Astrocyte (in vitro differentiated cells and primary cell): ENCODE data around the gene CNOT10. TPM values are rescaled to one million over a fixed set of nuclear protein-coding genes. Genes with fewer than 3 reads are reported as not detected.

Experiments
- DNase-seq: peaks from one replicate; pipeline ENCODE4 v3.0.0-alpha.2; 2010; ENCODE audit warnings: low read depth
- FAIRE-seq: peaks from 2 replicates; lab custom pipeline; 2011; peaks lifted over from hg19 to GRCh38; lab: Jason Lieb, UNC
- H2AFZ ChIP-seq: 2 replicates; pipeline ENCODE4 v1.6.0; 2012; ENCODE audit warnings: low read depth, low read length, inconsistent platforms
- H3K27ac ChIP-seq: 2 replicates; pipeline ENCODE4 v1.5.1; 2011; ENCODE audit warnings: low read depth, low read length, inconsistent platforms
- H3K27me3 ChIP-seq: 2 replicates; pipeline ENCODE4 v1.6.0; 2011; ENCODE audit warnings: low read length, inconsistent platforms; ENCODE audit not compliant: insufficient read depth
- H3K36me3 ChIP-seq: 2 replicates; pipeline ENCODE4 v1.5.1; 2011; ENCODE audit warnings: low read length, inconsistent platforms; ENCODE audit not compliant: insufficient read depth
- H3K4me1 ChIP-seq: 2 replicates; pipeline ENCODE4 v1.5.1; 2011; ENCODE audit warnings: low read length, inconsistent platforms; ENCODE audit not compliant: insufficient read depth
- H3K4me2 ChIP-seq: 2 replicates; pipeline ENCODE4 v1.6.0; 2012; ENCODE audit warnings: low read length, inconsistent platforms
- H3K4me3 ChIP-seq: 2 replicates; pipeline ENCODE4 v1.5.1; 2011; ENCODE audit warnings: low read depth, mild to moderate bottlenecking, low read length, inconsistent platforms; ENCODE audit not compliant: insufficient read depth
- H3K79me2 ChIP-seq: 2 replicates; pipeline ENCODE4 v1.6.0; 2012; ENCODE audit warnings: mild to moderate bottlenecking, low read length, inconsistent platforms; ENCODE audit not compliant: insufficient read depth
- H3K9ac ChIP-seq: 2 replicates; pipeline ENCODE4 v1.6.0; 2012; ENCODE audit warnings: mild to moderate bottlenecking, low read length, inconsistent platforms
- H3K9me3 ChIP-seq: 2 replicates; pipeline ENCODE4 v1.5.1; 2012; ENCODE audit warnings: low read depth, mild to moderate bottlenecking, low read length, inconsistent platforms; ENCODE audit not compliant: insufficient read depth
- H4K20me1 ChIP-seq: 2 replicates; pipeline ENCODE4 v1.6.0; 2012; ENCODE audit warnings: low read length, inconsistent platforms; ENCODE audit not compliant: insufficient read depth
- H3K27ac Mint-ChIP-seq: one replicate; pipeline ENCODE4 v1.8.0; 2021; ENCODE audit warnings: mild to moderate bottlenecking, mixed read lengths; ENCODE audit not compliant: unreplicated experiment
- H3K27me3 Mint-ChIP-seq: one replicate; pipeline ENCODE4 v1.8.0; 2021; ENCODE audit warnings: low read depth, mixed read lengths; ENCODE audit not compliant: unreplicated experiment
- H3K36me3 Mint-ChIP-seq: one replicate; pipeline ENCODE4 v1.8.0; 2021; ENCODE audit warnings: low read depth, mixed read lengths; ENCODE audit not compliant: unreplicated experiment
- H3K4me1 Mint-ChIP-seq: one replicate; pipeline ENCODE4 v1.8.0; 2021; ENCODE audit warnings: low read depth, mixed read lengths; ENCODE audit not compliant: unreplicated experiment
- H3K4me3 Mint-ChIP-seq: one replicate; pipeline ENCODE4 v1.8.0; 2021; ENCODE audit warnings: mild to moderate bottlenecking, moderate library complexity, mixed read lengths; ENCODE audit not compliant: unreplicated experiment
- H3K9me3 Mint-ChIP-seq: one replicate; pipeline ENCODE4 v1.8.0; 2021; ENCODE audit warnings: mild to moderate bottlenecking, mixed read lengths; ENCODE audit not compliant: unreplicated experiment
- CTCF ChIP-seq: IDR thresholded peaks from 2 replicates; pipeline ENCODE4 v1.5.1; 2011; ENCODE audit warnings: low read depth, mild to moderate bottlenecking, inconsistent platforms, low read length, moderate library complexity; ENCODE audit not compliant: insufficient read depth
- EZH2 ChIP-seq: IDR thresholded peaks from 2 replicates; pipeline ENCODE4 v1.6.1; 2012; ENCODE audit warnings: mild to moderate bottlenecking, low read length, inconsistent platforms; ENCODE audit not compliant: insufficient read depth
- total RNA-seq: library from RNA; stranded (reverse); gene quantifications from 2 replicates; pipeline ENCODE4 v1.2.1, GENCODE V29; 2021

The CNOT10 gene
- total RNA-seq, 1 donor from 2014 or later = 26.2 TPM

DNA sequence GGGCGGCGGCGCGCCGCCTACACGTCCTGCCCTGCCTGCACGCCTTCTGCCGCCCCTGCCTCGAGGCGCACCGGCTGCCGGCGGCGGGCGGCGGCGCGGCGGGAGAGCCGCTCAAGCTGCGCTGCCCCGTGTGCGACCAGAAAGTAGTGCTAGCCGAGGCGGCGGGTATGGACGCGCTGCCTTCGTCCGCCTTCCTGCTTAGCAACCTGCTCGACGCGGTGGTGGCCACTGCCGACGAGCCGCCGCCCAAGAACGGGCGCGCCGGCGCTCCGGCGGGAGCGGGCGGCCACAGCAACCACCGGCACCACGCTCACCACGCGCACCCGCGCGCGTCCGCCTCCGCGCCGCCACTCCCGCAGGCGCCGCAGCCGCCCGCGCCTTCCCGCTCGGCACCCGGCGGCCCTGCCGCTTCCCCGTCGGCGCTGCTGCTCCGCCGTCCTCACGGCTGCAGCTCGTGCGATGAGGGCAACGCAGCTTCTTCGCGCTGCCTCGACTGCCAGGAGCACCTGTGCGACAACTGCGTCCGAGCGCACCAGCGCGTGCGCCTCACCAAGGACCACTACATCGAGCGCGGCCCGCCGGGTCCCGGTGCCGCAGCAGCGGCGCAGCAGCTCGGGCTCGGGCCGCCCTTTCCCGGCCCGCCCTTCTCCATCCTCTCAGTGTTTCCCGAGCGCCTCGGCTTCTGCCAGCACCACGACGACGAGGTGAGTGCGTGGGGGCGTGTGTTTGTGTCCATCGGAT is 133.4 kb downstream of the CNOT10 start:
- no peaks in the 10 kb centered on the region for H4K20me1 ChIP-seq
- H3K4me3 ChIP-seq = no peak overlapping the region
- peaks cover 76% of the 10 kb centered on the region for H3K27me3 ChIP-seq
- H3K27ac ChIP-seq = no peak overlapping the region
- no peaks in the 10 kb centered on the region for H3K36me3 ChIP-seq
- H3K79me2 ChIP-seq = no peaks in the 10 kb centered on the region
- peaks cover 15% of the 10 kb centered on the region for H3K9me3 ChIP-seq
- peak overlapping the region; percentile 100 for H3K4me3 Mint-ChIP-seq
- peaks cover 4% of the 10 kb centered on the region for H3K4me1 ChIP-seq
- DNase-seq (no peak), FAIRE-seq (no peak)
- no peaks in the 10 kb centered on the region for H3K9me3 Mint-ChIP-seq
- no peaks in the 10 kb centered on the region for H3K27me3 Mint-ChIP-seq
- peak overlapping the region; percentile 85 for H3K4me2 ChIP-seq
- H3K27ac Mint-ChIP-seq = peak overlapping the region; percentile 99
- peaks cover 25% of the 10 kb centered on the region for H3K4me1 Mint-ChIP-seq
- peaks cover 9% of the 10 kb centered on the region for H3K36me3 Mint-ChIP-seq
- H3K9ac ChIP-seq = no peak overlapping the region
- H2AFZ ChIP-seq = peak overlapping the region; percentile 41
- no peak for TF ChIP-seq CTCF
- peak; percentile 96 for TF ChIP-seq EZH2

GRCh38 chr3:32818970-32819511 is 134.1 kb downstream of the CNOT10 start:
- DNase-seq (no peak), FAIRE-seq (no peak)
- H3K27me3 ChIP-seq = peaks cover 78% of the 10 kb centered on the region
- H3K79me2 ChIP-seq = no peaks in the 10 kb centered on the region
- H3K4me2 ChIP-seq = peak overlapping the region; percentile 85
- H3K4me1 Mint-ChIP-seq = peaks cover 22% of the 10 kb centered on the region
- no peak overlapping the region for H3K9ac ChIP-seq
- no peak overlapping the region for H3K27ac ChIP-seq
- H3K36me3 ChIP-seq = no peaks in the 10 kb centered on the region
- H3K27me3 Mint-ChIP-seq = no peaks in the 10 kb centered on the region
- H3K9me3 Mint-ChIP-seq = no peaks in the 10 kb centered on the region
- peak overlapping the region; percentile 100 for H3K4me3 Mint-ChIP-seq
- H3K9me3 ChIP-seq = peaks cover 15% of the 10 kb centered on the region
- TF ChIP-seq CTCF (no peak), EZH2 (no peak)
- no peaks in the 10 kb centered on the region for H4K20me1 ChIP-seq
- no peak overlapping the region for H3K4me3 ChIP-seq
- peak overlapping the region; percentile 99 for H3K27ac Mint-ChIP-seq
- peaks cover 9% of the 10 kb centered on the region for H3K36me3 Mint-ChIP-seq
- peaks cover 4% of the 10 kb centered on the region for H3K4me1 ChIP-seq
- peak overlapping the region; percentile 32 for H2AFZ ChIP-seq
